Activated naive CD8-positive, alpha-beta T cell treated with anti-CD3 and anti-CD28 coated beads for 36 hours (primary cell): ENCODE data around the gene OR2V1. TPM values are rescaled to one million over a fixed set of nuclear protein-coding genes. Genes with fewer than 3 reads are reported as not detected.
"Not testable (repeated sequence)": the region's sequence is repeated elsewhere in the genome, so short reads cannot be mapped to it uniquely, and the experiment has no call there.

ENCODE experiments used
- DNase-seq: peaks from one replicate; pipeline ENCODE4 v3.0.0; 2021
- H3K27ac Mint-ChIP-seq: one replicate; pipeline ENCODE4 v1.8.0; 2022; ENCODE audit warnings: mild to moderate bottlenecking, moderate library complexity, mixed read lengths
- H3K27me3 Mint-ChIP-seq: one replicate; pipeline ENCODE4 v1.8.0; 2022; ENCODE audit warnings: mild to moderate bottlenecking, mixed read lengths
- H3K36me3 Mint-ChIP-seq: one replicate; pipeline ENCODE4 v1.8.0; 2021; ENCODE audit warnings: mild to moderate bottlenecking, mixed read lengths
- H3K4me1 Mint-ChIP-seq: one replicate; pipeline ENCODE4 v1.8.0; 2021; ENCODE audit warnings: mixed read lengths
- H3K4me3 Mint-ChIP-seq: one replicate; pipeline ENCODE4 v1.8.0; 2022; ENCODE audit warnings: mild to moderate bottlenecking, moderate library complexity, mixed read lengths
- H3K9me3 Mint-ChIP-seq: one replicate; pipeline ENCODE4 v1.8.0; 2022; ENCODE audit warnings: mixed read lengths
- total RNA-seq, 2 experiments: library from RNA; stranded (reverse); gene quantifications; one replicate each; pipeline ENCODE4 v1.2.3, GENCODE V29; 2021

OR2V1 gene
- total RNA-seq, 2 experiments from 2014 or later, result not detected

DNA sequence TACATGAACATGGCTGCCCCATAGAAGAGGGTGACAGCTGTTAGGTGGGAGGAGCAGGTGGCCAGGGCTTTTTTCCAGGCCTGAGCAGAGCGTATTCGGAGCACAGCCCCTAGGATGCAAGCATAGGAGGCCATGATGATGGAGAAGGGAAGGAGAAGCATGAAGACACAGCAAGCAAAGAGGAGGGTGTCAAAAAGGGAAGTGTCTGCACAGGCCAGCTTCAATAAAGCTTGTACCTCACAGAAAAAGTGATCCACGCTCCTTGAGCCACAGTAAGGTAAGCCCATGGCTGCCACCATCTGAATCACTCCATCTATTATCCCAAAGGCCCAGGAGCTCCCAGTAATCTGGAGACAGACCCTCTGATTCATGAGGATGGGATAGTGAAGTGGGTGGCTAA, 6.4 kb downstream of the OR2V1 start:
- Mint-ChIP-seq H3K9me3 (no peaks in the 10 kb centered on the region), H3K27ac (no peak overlapping the region), H3K36me3 (no peaks in the 10 kb centered on the region), H3K27me3 (peaks cover 65% of the 10 kb centered on the region), H3K4me1 (no peaks in the 10 kb centered on the region), H3K4me3 (no peak overlapping the region)
- no peak for DNase-seq

GRCh38 chr5:181121675-181122561, 9.1 kb downstream of the OR2V1 start:
- H3K4me1 Mint-ChIP-seq, result no peaks in the 10 kb centered on the region
- no peaks in the 10 kb centered on the region for H3K36me3 Mint-ChIP-seq
- peaks cover 68% of the 10 kb centered on the region for H3K27me3 Mint-ChIP-seq
- no peak overlapping the region for H3K27ac Mint-ChIP-seq
- H3K4me3 Mint-ChIP-seq, result no peak overlapping the region
- no peaks in the 10 kb centered on the region for H3K9me3 Mint-ChIP-seq
- no peak for DNase-seq

DNA sequence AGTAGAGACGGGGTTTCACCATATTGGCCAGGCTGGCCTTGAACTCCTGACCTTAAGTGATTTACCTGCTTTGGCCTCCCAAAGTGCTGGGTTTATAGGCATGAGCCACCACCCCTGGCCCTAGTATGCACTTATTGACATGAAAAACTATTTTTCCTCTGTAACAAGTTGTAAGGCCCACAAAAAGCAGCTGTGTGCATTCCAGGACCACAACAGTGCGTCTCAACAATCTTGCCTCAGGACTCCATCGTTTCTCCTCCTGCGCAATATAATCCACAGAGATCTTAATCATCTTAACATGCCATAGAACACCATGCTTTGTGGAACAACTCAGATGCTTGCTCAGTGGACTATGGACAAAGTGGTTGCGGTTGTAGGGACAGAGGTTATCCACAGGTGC, 10.2 kb downstream of the OR2V1 start:
- Mint-ChIP-seq H3K9me3 (no peaks in the 10 kb centered on the region), H3K27ac (no peak overlapping the region), H3K4me1 (no peaks in the 10 kb centered on the region), H3K27me3 (peaks cover 71% of the 10 kb centered on the region), H3K4me3 (no peak overlapping the region), H3K36me3 (no peaks in the 10 kb centered on the region)
- DNase-seq, result no peak

DNA sequence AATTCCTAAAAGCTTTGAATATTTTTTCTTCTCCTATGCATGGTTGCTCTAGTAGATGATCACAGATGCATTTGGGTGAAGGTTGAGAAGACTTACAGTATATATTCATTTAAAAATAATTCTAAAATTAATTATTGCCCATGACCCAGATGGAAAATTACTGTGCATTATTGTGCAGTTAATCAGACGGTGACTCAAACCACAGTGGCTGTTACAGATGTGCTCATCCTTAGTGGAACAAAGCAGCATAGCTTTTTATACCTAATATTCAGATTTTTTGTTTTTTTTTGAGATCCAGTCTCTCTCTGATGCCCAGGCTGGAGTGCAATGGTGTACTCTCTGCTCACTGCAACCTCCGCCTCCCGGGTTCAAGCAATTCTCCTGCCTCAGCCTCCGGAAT, 10.7 kb downstream of the OR2V1 start:
- Mint-ChIP-seq H3K27ac (no peak overlapping the region), H3K4me1 (peaks cover 3% of the 10 kb centered on the region), H3K9me3 (no peaks in the 10 kb centered on the region), H3K27me3 (peaks cover 71% of the 10 kb centered on the region), H3K4me3 (no peak overlapping the region), H3K36me3 (no peaks in the 10 kb centered on the region)
- no peak for DNase-seq

- H3K27me3 Mint-ChIP-seq, result peaks cover 82% of the 10 kb centered on the region
- no peak overlapping the region for H3K27ac Mint-ChIP-seq
- peaks cover under 1% of the 10 kb centered on the region for H3K9me3 Mint-ChIP-seq
- H3K4me1 Mint-ChIP-seq, result peaks cover 11% of the 10 kb centered on the region
- DNase-seq, result no peak
- no peaks in the 10 kb centered on the region for H3K36me3 Mint-ChIP-seq
- H3K4me3 Mint-ChIP-seq, result no peak overlapping the region
These were observed 11.9 kb downstream of the OR2V1 start for GRCh38 chr5:181119105-181119504.

DNA sequence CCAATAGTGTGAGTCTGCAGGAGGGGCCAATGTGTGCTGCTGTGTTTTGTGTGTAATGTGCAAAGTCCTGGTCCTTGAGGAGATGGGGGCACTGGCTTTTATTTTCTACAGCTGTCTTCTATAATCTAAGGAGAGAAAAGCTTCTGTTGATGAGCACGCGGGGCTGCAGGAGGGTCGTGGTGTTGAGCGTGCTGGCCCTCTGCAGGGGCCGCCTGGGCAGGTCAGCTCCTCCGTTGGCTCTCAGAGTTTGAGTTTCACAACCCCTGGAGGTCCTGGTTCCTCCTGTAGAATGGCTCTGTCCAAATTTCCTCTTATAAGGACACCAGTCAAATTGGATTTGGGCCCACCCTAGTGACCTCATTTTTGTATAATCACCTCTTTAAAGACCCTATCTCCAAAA, 12.6 kb downstream of the OR2V1 start:
- no peak for DNase-seq
- Mint-ChIP-seq H3K4me3 (no peak overlapping the region), H3K27me3 (peaks cover 86% of the 10 kb centered on the region), H3K9me3 (peaks cover 3% of the 10 kb centered on the region), H3K4me1 (peaks cover 11% of the 10 kb centered on the region), H3K27ac (no peak overlapping the region), H3K36me3 (no peaks in the 10 kb centered on the region)

- no peak for DNase-seq
- H3K4me1 Mint-ChIP-seq, result peaks cover 11% of the 10 kb centered on the region
- peaks cover 85% of the 10 kb centered on the region for H3K27me3 Mint-ChIP-seq
- peak overlapping the region; percentile 30 for H3K4me3 Mint-ChIP-seq
- H3K36me3 Mint-ChIP-seq, result no peaks in the 10 kb centered on the region
- H3K27ac Mint-ChIP-seq, result no peak overlapping the region
- H3K9me3 Mint-ChIP-seq, result peaks cover 3% of the 10 kb centered on the region
These were observed 15.9 kb downstream of the OR2V1 start for GRCh38 chr5:181114844-181115778.

- DNase-seq, result no peak
- Mint-ChIP-seq H3K27ac (no peak overlapping the region), H3K4me1 (peaks cover 11% of the 10 kb centered on the region), H3K9me3 (peaks cover 3% of the 10 kb centered on the region), H3K4me3 (no peak overlapping the region), H3K36me3 (no peaks in the 10 kb centered on the region), H3K27me3 (peaks cover 86% of the 10 kb centered on the region)
These were observed 16.6 kb downstream of the OR2V1 start for GRCh38 chr5:181114284-181114843.

DNA sequence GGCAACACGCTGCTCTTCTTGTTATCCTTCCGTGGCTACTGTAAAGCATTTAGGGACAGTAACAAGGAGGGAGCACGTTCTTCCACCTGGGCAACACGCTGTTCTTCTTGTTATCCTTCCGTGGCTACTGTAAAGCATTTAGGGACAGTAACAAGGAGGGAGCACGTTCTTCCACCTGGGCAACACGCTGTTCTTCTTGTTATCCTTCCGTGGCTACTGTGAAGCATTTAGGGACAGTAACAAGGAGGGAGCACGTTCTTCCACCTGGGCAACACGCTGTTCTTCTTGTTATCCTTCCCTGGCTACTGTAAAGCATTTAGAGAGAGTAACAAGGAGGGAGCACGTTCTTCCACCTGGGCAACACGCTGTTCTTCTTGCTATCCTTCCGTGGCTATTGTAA, 17.4 kb downstream of the OR2V1 start:
- not testable (repeated sequence) for H3K27ac Mint-ChIP-seq, H3K4me3 Mint-ChIP-seq, H3K36me3 Mint-ChIP-seq, H3K9me3 Mint-ChIP-seq, DNase-seq
- peaks cover 86% of the 10 kb centered on the region for H3K27me3 Mint-ChIP-seq
- peaks cover 11% of the 10 kb centered on the region for H3K4me1 Mint-ChIP-seq

DNA sequence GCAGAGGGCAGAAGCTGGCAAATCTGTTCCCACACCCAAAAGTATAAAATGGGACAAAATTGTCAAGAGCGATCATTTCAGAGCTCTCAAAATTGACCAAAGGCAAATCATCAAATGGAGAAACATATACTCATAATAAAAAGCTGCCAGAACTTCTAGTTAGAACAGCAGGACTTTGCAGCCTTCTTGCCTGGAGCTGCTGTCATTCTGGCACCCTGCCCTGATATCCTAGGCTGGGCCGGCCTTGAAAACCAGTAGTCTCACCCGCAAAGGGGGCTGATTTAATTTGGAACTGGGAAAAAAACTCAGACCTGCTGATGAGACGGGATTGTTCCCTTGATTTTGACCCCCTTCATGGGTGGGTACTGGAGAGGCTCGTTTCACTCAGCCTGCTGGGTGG, 18.5 kb downstream of the OR2V1 start:
- Mint-ChIP-seq H3K27me3 (peaks cover 89% of the 10 kb centered on the region), H3K9me3 (peaks cover 3% of the 10 kb centered on the region), H3K27ac (no peak overlapping the region), H3K4me1 (peaks cover 11% of the 10 kb centered on the region), H3K4me3 (no peak overlapping the region), H3K36me3 (no peaks in the 10 kb centered on the region)
- no peak for DNase-seq

DNA sequence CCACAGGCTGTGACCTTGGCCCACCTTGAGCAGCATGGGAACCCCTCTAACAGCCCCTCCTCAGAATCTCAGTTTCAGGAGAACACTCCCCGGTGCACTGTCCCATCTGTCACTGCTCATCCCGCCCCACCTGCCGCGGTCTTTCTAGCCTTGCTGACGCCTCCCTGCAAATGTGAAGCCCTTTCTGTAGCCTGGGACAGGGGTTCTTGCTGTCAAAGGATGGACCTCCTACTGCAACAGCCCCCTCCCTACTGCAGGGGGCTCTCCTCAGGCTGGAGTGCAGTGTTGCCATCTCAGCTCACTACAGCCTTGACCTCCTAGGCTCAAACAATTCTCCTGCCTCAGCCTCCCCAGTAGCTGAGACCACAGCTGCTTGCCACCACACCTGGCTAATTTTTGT, 20.0 kb downstream of the OR2V1 start:
- Mint-ChIP-seq H3K4me1 (peaks cover 11% of the 10 kb centered on the region), H3K27me3 (peaks cover 85% of the 10 kb centered on the region), H3K4me3 (no peak overlapping the region)

GRCh38 chr5:181109489-181110013, 21.4 kb downstream of the OR2V1 start:
- Mint-ChIP-seq H3K9me3 (peaks cover 3% of the 10 kb centered on the region), H3K27me3 (peaks cover 84% of the 10 kb centered on the region), H3K4me1 (peaks cover 5% of the 10 kb centered on the region), H3K4me3 (no peak overlapping the region), H3K27ac (no peak overlapping the region), H3K36me3 (no peaks in the 10 kb centered on the region)
- DNase-seq, result no peak

More for the DNA sequence above, 20.0 kb downstream of the OR2V1 start:
- no peaks in the 10 kb centered on the region for H3K36me3 Mint-ChIP-seq
- H3K27ac Mint-ChIP-seq, result no peak overlapping the region
- peaks cover 3% of the 10 kb centered on the region for H3K9me3 Mint-ChIP-seq
- DNase-seq, result no peak

GRCh38 chr5:181108578-181109165, 22.3 kb downstream of the OR2V1 start:
- H3K4me3 Mint-ChIP-seq, result no peak overlapping the region
- H3K36me3 Mint-ChIP-seq, result no peaks in the 10 kb centered on the region
- DNase-seq, result no peak
- H3K27ac Mint-ChIP-seq, result no peak overlapping the region
- H3K27me3 Mint-ChIP-seq, result peaks cover 83% of the 10 kb centered on the region
- peaks cover 8% of the 10 kb centered on the region for H3K4me1 Mint-ChIP-seq
- H3K9me3 Mint-ChIP-seq, result no peaks in the 10 kb centered on the region

GRCh38 chr5:181107699-181108098, 23.3 kb downstream of the OR2V1 start:
- peaks cover 10% of the 10 kb centered on the region for H3K4me1 Mint-ChIP-seq
- no peaks in the 10 kb centered on the region for H3K36me3 Mint-ChIP-seq
- no peak overlapping the region for H3K27ac Mint-ChIP-seq
- H3K4me3 Mint-ChIP-seq, result no peak overlapping the region
- DNase-seq, result no peak
- no peaks in the 10 kb centered on the region for H3K9me3 Mint-ChIP-seq
- H3K27me3 Mint-ChIP-seq, result peaks cover 82% of the 10 kb centered on the region
